DOHH2 (cell line): Measurements from ENCODE around the gene TRAPPC2L.

Experiments used
- H3F3A ChIP-seq: fragments of 200-600 bp; sonication (generic), shearing (Covaris generic); 2 replicates; pipeline ENCODE4 v1.6.0; 2016; ENCODE audit warnings: antibody characterized with exemption, mild to moderate bottlenecking; ENCODE audit not compliant: control insufficient read depth, insufficient read depth
- H3K27ac ChIP-seq: fragments of 200-600 bp; sonication (generic); 2 replicates; pipeline ENCODE4 v1.5.1; 2014; ENCODE audit warnings: low read depth, mild to moderate bottlenecking, low read length, moderate library complexity
- H3K27me3 ChIP-seq: fragments of 200-600 bp; sonication (generic); 2 replicates; pipeline ENCODE4 v1.6.1; 2014; ENCODE audit warnings: mild to moderate bottlenecking, low read length, mixed read lengths; ENCODE audit not compliant: control insufficient read depth
- H3K36me3 ChIP-seq: fragments of 200-600 bp; sonication (generic); 2 replicates; pipeline ENCODE4 v1.6.1; 2014; ENCODE audit warnings: mild to moderate bottlenecking, low read length, moderate library complexity, mixed read lengths; ENCODE audit not compliant: control insufficient read depth
- H3K4me1 ChIP-seq: fragments of 200-600 bp; sonication (generic); 2 replicates; pipeline ENCODE4 v1.6.1; 2014; ENCODE audit warnings: mild to moderate bottlenecking, low read length, mixed read lengths; ENCODE audit not compliant: control insufficient read depth
- H3K4me2 ChIP-seq: fragments of 200-600 bp; sonication (generic); 2 replicates; pipeline ENCODE4 v1.6.0; 2014; ENCODE audit warnings: mild to moderate bottlenecking, low read length, moderate library complexity
- H3K4me3 ChIP-seq: fragments of 200-600 bp; sonication (generic); 2 replicates; pipeline ENCODE4 v1.5.1; 2014; ENCODE audit warnings: mild to moderate bottlenecking, low read length, mixed read lengths
- H3K79me2 ChIP-seq: fragments of 200-600 bp; sonication (generic); 2 replicates; pipeline ENCODE4 v1.6.1; 2014; ENCODE audit warnings: mild to moderate bottlenecking, low read length, mixed read lengths; ENCODE audit not compliant: control insufficient read depth
- H3K9me2 ChIP-seq: fragments of 200-600 bp; sonication (generic); replicated peaks from 2 replicates; pipeline ENCODE4 v1.6.1; 2014; ENCODE audit warnings: mild to moderate bottlenecking, low read length, mixed read lengths; ENCODE audit not compliant: control insufficient read depth
- H3K9me3 ChIP-seq: fragments of 200-600 bp; sonication (generic); 2 replicates; pipeline ENCODE4 v1.6.1; 2014; ENCODE audit warnings: antibody characterized with exemption, low read length, mixed read lengths; ENCODE audit not compliant: control insufficient read depth, insufficient read depth
- H4K20me1 ChIP-seq: fragments of 200-600 bp; sonication (generic); 2 replicates; pipeline ENCODE4 v1.6.0; 2014; ENCODE audit warnings: low read depth, mild to moderate bottlenecking, antibody characterized with exemption, low read length, moderate library complexity; ENCODE audit not compliant: control insufficient read depth, insufficient read depth
- CTCF ChIP-seq: fragments of 200-600 bp; sonication (generic); IDR thresholded peaks from one replicate; pipeline ENCODE4 v1.5.1; 2014; ENCODE audit warnings: antibody characterized with exemption, mild to moderate bottlenecking, low read depth, low read length; ENCODE audit not compliant: poor library complexity, severe bottlenecking
- EZH2phosphoT487 ChIP-seq: fragments of 200-600 bp; sonication (generic); IDR thresholded peaks from 2 replicates; pipeline ENCODE4 v1.6.1; 2017; ENCODE audit warnings: borderline replicate concordance, mild to moderate bottlenecking, antibody characterized with exemption, low read length, moderate library complexity, mixed read lengths

Gene TRAPPC2L

GRCh38 chr16:88827727-88828126, 29.2 kb upstream of the TRAPPC2L start:
- Histone ChIP-seq H3F3A (no peaks in the 10 kb centered on the region), H3K9me3 (no peaks in the 10 kb centered on the region), H3K79me2 (no peaks in the 10 kb centered on the region), H3K9me2 (no peaks in the 10 kb centered on the region), H3K27ac (no peak overlapping the region), H3K4me1 (no peaks in the 10 kb centered on the region), H4K20me1 (no peaks in the 10 kb centered on the region), H3K27me3 (no peaks in the 10 kb centered on the region), H3K4me2 (no peak overlapping the region), H3K36me3 (no peaks in the 10 kb centered on the region), H3K4me3 (no peak overlapping the region)
- no peak for TF ChIP-seq EZH2phosphoT487
- no peak for TF ChIP-seq CTCF

GRCh38 chr16:88828711-88829110, 28.2 kb upstream of the TRAPPC2L start:
- H3K27ac ChIP-seq, result no peak overlapping the region
- no peak overlapping the region for H3K4me2 ChIP-seq
- H4K20me1 ChIP-seq, result no peaks in the 10 kb centered on the region
- peaks cover 8% of the 10 kb centered on the region for H3K4me1 ChIP-seq
- H3K36me3 ChIP-seq, result no peaks in the 10 kb centered on the region
- H3K27me3 ChIP-seq, result no peaks in the 10 kb centered on the region
- no peaks in the 10 kb centered on the region for H3K79me2 ChIP-seq
- H3K4me3 ChIP-seq, result no peak overlapping the region
- H3K9me2 ChIP-seq, result no peaks in the 10 kb centered on the region
- no peaks in the 10 kb centered on the region for H3K9me3 ChIP-seq
- H3F3A ChIP-seq, result no peaks in the 10 kb centered on the region
- no peak for TF ChIP-seq EZH2phosphoT487
- no peak for TF ChIP-seq CTCF

- no peaks in the 10 kb centered on the region for H3K36me3 ChIP-seq
- H3K4me3 ChIP-seq, result no peak overlapping the region
- H3K4me1 ChIP-seq, result peaks cover 12% of the 10 kb centered on the region
- no peaks in the 10 kb centered on the region for H4K20me1 ChIP-seq
- H3K9me2 ChIP-seq, result no peaks in the 10 kb centered on the region
- no peaks in the 10 kb centered on the region for H3K27me3 ChIP-seq
- H3K4me2 ChIP-seq, result no peak overlapping the region
- H3F3A ChIP-seq, result no peaks in the 10 kb centered on the region
- TF ChIP-seq EZH2phosphoT487, result no peak
- no peak for TF ChIP-seq CTCF
- H3K79me2 ChIP-seq, result no peaks in the 10 kb centered on the region
- no peak overlapping the region for H3K27ac ChIP-seq
- no peaks in the 10 kb centered on the region for H3K9me3 ChIP-seq
Observed at GRCh38 chr16:88830258-88830657, 26.7 kb upstream of the TRAPPC2L start.

- Histone ChIP-seq H3K79me2 (no peaks in the 10 kb centered on the region), H3F3A (no peaks in the 10 kb centered on the region), H3K27ac (no peak overlapping the region), H3K4me1 (peaks cover 12% of the 10 kb centered on the region), H3K4me3 (no peak overlapping the region), H3K27me3 (no peaks in the 10 kb centered on the region), H3K36me3 (no peaks in the 10 kb centered on the region), H3K9me3 (no peaks in the 10 kb centered on the region), H3K4me2 (no peak overlapping the region), H4K20me1 (no peaks in the 10 kb centered on the region), H3K9me2 (no peaks in the 10 kb centered on the region)
- TF ChIP-seq EZH2phosphoT487 (no peak), CTCF (no peak)
Observed at GRCh38 chr16:88830783-88831182, 26.1 kb upstream of the TRAPPC2L start.
